ENCODE measurements around the gene SEMA3D. TPM values are rescaled to one million over a fixed set of nuclear protein-coding genes. Genes with fewer than 3 reads are reported as not detected.

SEMA3D gene
- total RNA-seq, 4 donors from 2014 or later, result 1.4 to 1.6 (median 1.5) TPM; not detected in 1

- H3K36me3 ChIP-seq, result no peaks in the 10 kb centered on the region
- 51 to 62% methylated on average over 4 to 11 of the region's 11 CpGs for WGBS, 2 donors (ENCODE audit: low coverage in 1 of 2)
- H3K27ac ChIP-seq, result no peak overlapping the region
- no peaks in the 10 kb centered on the region for H3K9me3 ChIP-seq
- no peaks in the 10 kb centered on the region for H3K27me3 ChIP-seq
- DNase-seq, result no peak
- no peak overlapping the region for H3K4me3 ChIP-seq
- intact Hi-C loops (cut with DNase I; ENCODE audit: low total_unique reads) (loop anchor here (5.0 kb wide), 1 partner anchor 518 kb away; no protein-coding TSS in a partner anchor), in situ Hi-C loops (cut with MboI; ENCODE audit: low pct_ligation_motif_present in 1 of 4, low pct_unique_long_range_greater_than_20kb in 1 of 4, low sequenced_read_pairs in 3 of 4) (loop anchor here in 2 of 4 donors (25.0 kb wide), 3 partner anchors 498 to 798 kb away; no protein-coding TSS in a partner anchor)
- H3K4me1 ChIP-seq, result no peaks in the 10 kb centered on the region
- TF ChIP-seq CTCF (IDR thresholded peaks at IDR 0.05) (no peak), POLR2AphosphoS5 (IDR thresholded peaks at IDR 0.05) (no peak), POLR2A (IDR thresholded peaks at IDR 0.05) (no peak), EP300 (IDR thresholded peaks at IDR 0.05; ENCODE audit: low read depth) (no peak)
Observed at GRCh38 chr7:85039196-85039923, 147.5 kb downstream of the SEMA3D start.

GRCh38 chr7:85038466-85038865, 148.4 kb downstream of the SEMA3D start:
- 31 to 47% methylated on average over 2 of the region's 2 CpGs for WGBS, 2 donors (ENCODE audit: low coverage in 1 of 2)
- Histone ChIP-seq H3K4me1 (no peaks in the 10 kb centered on the region), H3K27me3 (no peaks in the 10 kb centered on the region), H3K9me3 (no peaks in the 10 kb centered on the region), H3K36me3 (no peaks in the 10 kb centered on the region), H3K27ac (no peak overlapping the region), H3K4me3 (no peak overlapping the region)
- no peak for DNase-seq
- intact Hi-C loops (cut with DNase I; ENCODE audit: low total_unique reads), result loop anchor here (5.0 kb wide), 1 partner anchor 519 kb away; no protein-coding TSS in a partner anchor
- in situ Hi-C loops (cut with MboI; ENCODE audit: low pct_ligation_motif_present in 1 of 4, low pct_unique_long_range_greater_than_20kb in 1 of 4, low sequenced_read_pairs in 3 of 4), result loop anchor here in 2 of 4 donors (25.0 kb wide), 3 partner anchors 499 to 799 kb away; no protein-coding TSS in a partner anchor
- no peak for TF ChIP-seq POLR2AphosphoS5 (IDR thresholded peaks at IDR 0.05)
- no peak for TF ChIP-seq EP300 (IDR thresholded peaks at IDR 0.05; ENCODE audit: low read depth)
- TF ChIP-seq POLR2A (IDR thresholded peaks at IDR 0.05), result no peak
- no peak for TF ChIP-seq CTCF (IDR thresholded peaks at IDR 0.05)

GRCh38 chr7:85033263-85033662, 153.6 kb downstream of the SEMA3D start:
- no peak for DNase-seq
- H3K27ac ChIP-seq, result no peak overlapping the region
- no peaks in the 10 kb centered on the region for H3K9me3 ChIP-seq
- no peaks in the 10 kb centered on the region for H3K4me1 ChIP-seq
- WGBS, 2 donors (ENCODE audit: low coverage in 1 of 2), result 65 to 73% methylated on average over 7 of the region's 7 CpGs
- no peak for TF ChIP-seq POLR2A (IDR thresholded peaks at IDR 0.05)
- no peak for TF ChIP-seq POLR2AphosphoS5 (IDR thresholded peaks at IDR 0.05)
- no peak for TF ChIP-seq CTCF (IDR thresholded peaks at IDR 0.05)
- no peak for TF ChIP-seq EP300 (IDR thresholded peaks at IDR 0.05; ENCODE audit: low read depth)
- in situ Hi-C loops (cut with MboI; ENCODE audit: low pct_ligation_motif_present in 1 of 4, low pct_unique_long_range_greater_than_20kb in 1 of 4, low sequenced_read_pairs in 3 of 4), result loop anchor here in 2 of 4 donors (25.0 kb wide), 3 partner anchors 504 to 804 kb away; no protein-coding TSS in a partner anchor
- intact Hi-C loops (cut with DNase I; ENCODE audit: low total_unique reads), result no loop called here
- H3K36me3 ChIP-seq, result no peaks in the 10 kb centered on the region
- H3K4me3 ChIP-seq, result no peak overlapping the region
- H3K27me3 ChIP-seq, result no peaks in the 10 kb centered on the region

- Histone ChIP-seq H3K9me3 (no peaks in the 10 kb centered on the region), H3K27ac (no peak overlapping the region), H3K4me3 (no peak overlapping the region), H3K36me3 (no peaks in the 10 kb centered on the region), H3K4me1 (no peaks in the 10 kb centered on the region), H3K27me3 (no peaks in the 10 kb centered on the region)
- TF ChIP-seq EP300 (IDR thresholded peaks at IDR 0.05; ENCODE audit: low read depth) (no peak), POLR2A (IDR thresholded peaks at IDR 0.05) (no peak), POLR2AphosphoS5 (IDR thresholded peaks at IDR 0.05) (no peak), CTCF (IDR thresholded peaks at IDR 0.05) (no peak)
- DNase-seq, result no peak
- in situ Hi-C loops (cut with MboI; ENCODE audit: low pct_ligation_motif_present in 1 of 4, low pct_unique_long_range_greater_than_20kb in 1 of 4, low sequenced_read_pairs in 3 of 4) (loop anchor here in 2 of 4 donors (25.0 kb wide), 3 partner anchors 506 to 806 kb away; no protein-coding TSS in a partner anchor), intact Hi-C loops (cut with DNase I; ENCODE audit: low total_unique reads) (no loop called here)
- WGBS, 2 donors (ENCODE audit: low coverage in 1 of 2), result 51 to 77% methylated on average over 3 of the region's 3 CpGs
Observed at GRCh38 chr7:85031475-85031874, 155.4 kb downstream of the SEMA3D start.

Measured in transverse colon (tissue), 4 donors.